GM23338 (cell line): ENCODE measurements around the gene MAP1LC3B2.

Experiments used
- EZH2 ChIP-seq: fragments of 200-600 bp; sonication (generic); IDR thresholded peaks from one replicate; pipeline ENCODE4 v1.8.0; 2017; ENCODE audit warnings: antibody characterized with exemption, mild to moderate bottlenecking, low read depth; ENCODE audit not compliant: unreplicated experiment
- EZH2phosphoT487 ChIP-seq: fragments of 200-600 bp; sonication (generic); IDR thresholded peaks from one replicate; pipeline ENCODE4 v1.8.1; 2018; ENCODE audit warnings: antibody characterized with exemption; ENCODE audit not compliant: unreplicated experiment
- NANOG ChIP-seq: IDR thresholded peaks from 2 replicates; pipeline ENCODE4 v1.6.1; 2016; ENCODE audit warnings: antibody characterized with exemption, borderline replicate concordance
- POLR2AphosphoS5 ChIP-seq: IDR thresholded peaks from 2 replicates; pipeline ENCODE4 v1.6.1; 2016; ENCODE audit warnings: antibody characterized with exemption, low read depth
- TF ChIP-seq, protein P1 (sequence below), 2 experiments: fragments of 200-600 bp in 1 of 2; sonication (generic) in 1 of 2; conservative IDR thresholded peaks; 2 replicates each; pipeline versions ENCODE4 v1.5.1 to v1.6.1; 2016 to 2017; ENCODE audit warnings: antibody characterized with exemption in 2 of 2, low read depth in 2 of 2, mild to moderate bottlenecking in 2 of 2, moderate library complexity in 1 of 2
- TF ChIP-seq, protein P2 (sequence below): fragments of 250-450 bp; sonication (Bioruptor Pico); IDR thresholded peaks from 2 replicates; pipeline ENCODE4 v1.5.0; 2020; ENCODE audit warnings: mild to moderate bottlenecking, moderate library complexity
- TF ChIP-seq, protein P3 (sequence below): IDR thresholded peaks from one replicate; pipeline ENCODE4 v1.6.1; 2018; ENCODE audit warnings: antibody characterized with exemption; ENCODE audit not compliant: unreplicated experiment

DNA sequence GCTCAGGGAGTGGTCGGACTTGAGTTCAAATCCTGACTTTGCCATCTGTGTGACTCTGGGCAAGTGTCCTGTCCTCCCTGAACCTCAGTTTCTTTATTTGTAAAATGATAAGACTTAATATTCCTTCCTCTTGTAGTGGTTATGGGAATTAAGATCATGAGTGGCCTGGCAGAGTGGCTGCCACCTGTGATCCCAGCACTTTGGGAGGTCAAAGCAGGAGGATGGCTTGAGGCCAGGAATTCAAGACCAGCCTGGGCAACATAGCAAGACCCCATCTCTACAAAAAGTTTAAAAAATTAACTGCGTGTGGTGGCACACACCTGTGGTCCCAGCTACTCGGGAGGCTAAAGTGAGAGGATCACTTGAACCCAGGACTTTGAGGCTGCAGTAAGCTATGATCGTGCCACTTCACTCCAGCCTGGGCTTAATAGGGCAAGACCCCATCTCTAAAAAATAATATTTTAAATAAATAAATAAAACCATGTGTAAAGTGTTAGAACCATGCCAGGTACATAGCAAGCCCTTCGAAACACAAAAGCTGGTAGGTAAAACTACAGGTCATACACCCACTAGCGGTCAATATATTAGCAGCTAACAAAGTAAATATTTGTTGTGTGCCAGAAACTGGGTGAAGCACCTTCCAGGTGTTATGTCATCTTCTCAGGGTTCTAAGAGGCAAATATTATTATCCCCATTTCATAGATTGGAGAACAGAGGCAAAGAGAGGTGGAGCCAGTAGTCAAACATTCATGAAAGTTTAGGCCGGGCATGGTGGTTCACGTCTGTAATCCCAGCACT, 17.4 kb upstream of the MAP1LC3B2 start:
- TF ChIP-seq POLR2AphosphoS5: no peak
- TF ChIP-seq, protein P1, sequence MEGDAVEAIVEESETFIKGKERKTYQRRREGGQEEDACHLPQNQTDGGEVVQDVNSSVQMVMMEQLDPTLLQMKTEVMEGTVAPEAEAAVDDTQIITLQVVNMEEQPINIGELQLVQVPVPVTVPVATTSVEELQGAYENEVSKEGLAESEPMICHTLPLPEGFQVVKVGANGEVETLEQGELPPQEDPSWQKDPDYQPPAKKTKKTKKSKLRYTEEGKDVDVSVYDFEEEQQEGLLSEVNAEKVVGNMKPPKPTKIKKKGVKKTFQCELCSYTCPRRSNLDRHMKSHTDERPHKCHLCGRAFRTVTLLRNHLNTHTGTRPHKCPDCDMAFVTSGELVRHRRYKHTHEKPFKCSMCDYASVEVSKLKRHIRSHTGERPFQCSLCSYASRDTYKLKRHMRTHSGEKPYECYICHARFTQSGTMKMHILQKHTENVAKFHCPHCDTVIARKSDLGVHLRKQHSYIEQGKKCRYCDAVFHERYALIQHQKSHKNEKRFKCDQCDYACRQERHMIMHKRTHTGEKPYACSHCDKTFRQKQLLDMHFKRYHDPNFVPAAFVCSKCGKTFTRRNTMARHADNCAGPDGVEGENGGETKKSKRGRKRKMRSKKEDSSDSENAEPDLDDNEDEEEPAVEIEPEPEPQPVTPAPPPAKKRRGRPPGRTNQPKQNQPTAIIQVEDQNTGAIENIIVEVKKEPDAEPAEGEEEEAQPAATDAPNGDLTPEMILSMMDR (conservative IDR thresholded peaks at IDR 0.05; ENCODE audit: low read depth in 2 of 2): no peak
- TF ChIP-seq, protein P2, sequence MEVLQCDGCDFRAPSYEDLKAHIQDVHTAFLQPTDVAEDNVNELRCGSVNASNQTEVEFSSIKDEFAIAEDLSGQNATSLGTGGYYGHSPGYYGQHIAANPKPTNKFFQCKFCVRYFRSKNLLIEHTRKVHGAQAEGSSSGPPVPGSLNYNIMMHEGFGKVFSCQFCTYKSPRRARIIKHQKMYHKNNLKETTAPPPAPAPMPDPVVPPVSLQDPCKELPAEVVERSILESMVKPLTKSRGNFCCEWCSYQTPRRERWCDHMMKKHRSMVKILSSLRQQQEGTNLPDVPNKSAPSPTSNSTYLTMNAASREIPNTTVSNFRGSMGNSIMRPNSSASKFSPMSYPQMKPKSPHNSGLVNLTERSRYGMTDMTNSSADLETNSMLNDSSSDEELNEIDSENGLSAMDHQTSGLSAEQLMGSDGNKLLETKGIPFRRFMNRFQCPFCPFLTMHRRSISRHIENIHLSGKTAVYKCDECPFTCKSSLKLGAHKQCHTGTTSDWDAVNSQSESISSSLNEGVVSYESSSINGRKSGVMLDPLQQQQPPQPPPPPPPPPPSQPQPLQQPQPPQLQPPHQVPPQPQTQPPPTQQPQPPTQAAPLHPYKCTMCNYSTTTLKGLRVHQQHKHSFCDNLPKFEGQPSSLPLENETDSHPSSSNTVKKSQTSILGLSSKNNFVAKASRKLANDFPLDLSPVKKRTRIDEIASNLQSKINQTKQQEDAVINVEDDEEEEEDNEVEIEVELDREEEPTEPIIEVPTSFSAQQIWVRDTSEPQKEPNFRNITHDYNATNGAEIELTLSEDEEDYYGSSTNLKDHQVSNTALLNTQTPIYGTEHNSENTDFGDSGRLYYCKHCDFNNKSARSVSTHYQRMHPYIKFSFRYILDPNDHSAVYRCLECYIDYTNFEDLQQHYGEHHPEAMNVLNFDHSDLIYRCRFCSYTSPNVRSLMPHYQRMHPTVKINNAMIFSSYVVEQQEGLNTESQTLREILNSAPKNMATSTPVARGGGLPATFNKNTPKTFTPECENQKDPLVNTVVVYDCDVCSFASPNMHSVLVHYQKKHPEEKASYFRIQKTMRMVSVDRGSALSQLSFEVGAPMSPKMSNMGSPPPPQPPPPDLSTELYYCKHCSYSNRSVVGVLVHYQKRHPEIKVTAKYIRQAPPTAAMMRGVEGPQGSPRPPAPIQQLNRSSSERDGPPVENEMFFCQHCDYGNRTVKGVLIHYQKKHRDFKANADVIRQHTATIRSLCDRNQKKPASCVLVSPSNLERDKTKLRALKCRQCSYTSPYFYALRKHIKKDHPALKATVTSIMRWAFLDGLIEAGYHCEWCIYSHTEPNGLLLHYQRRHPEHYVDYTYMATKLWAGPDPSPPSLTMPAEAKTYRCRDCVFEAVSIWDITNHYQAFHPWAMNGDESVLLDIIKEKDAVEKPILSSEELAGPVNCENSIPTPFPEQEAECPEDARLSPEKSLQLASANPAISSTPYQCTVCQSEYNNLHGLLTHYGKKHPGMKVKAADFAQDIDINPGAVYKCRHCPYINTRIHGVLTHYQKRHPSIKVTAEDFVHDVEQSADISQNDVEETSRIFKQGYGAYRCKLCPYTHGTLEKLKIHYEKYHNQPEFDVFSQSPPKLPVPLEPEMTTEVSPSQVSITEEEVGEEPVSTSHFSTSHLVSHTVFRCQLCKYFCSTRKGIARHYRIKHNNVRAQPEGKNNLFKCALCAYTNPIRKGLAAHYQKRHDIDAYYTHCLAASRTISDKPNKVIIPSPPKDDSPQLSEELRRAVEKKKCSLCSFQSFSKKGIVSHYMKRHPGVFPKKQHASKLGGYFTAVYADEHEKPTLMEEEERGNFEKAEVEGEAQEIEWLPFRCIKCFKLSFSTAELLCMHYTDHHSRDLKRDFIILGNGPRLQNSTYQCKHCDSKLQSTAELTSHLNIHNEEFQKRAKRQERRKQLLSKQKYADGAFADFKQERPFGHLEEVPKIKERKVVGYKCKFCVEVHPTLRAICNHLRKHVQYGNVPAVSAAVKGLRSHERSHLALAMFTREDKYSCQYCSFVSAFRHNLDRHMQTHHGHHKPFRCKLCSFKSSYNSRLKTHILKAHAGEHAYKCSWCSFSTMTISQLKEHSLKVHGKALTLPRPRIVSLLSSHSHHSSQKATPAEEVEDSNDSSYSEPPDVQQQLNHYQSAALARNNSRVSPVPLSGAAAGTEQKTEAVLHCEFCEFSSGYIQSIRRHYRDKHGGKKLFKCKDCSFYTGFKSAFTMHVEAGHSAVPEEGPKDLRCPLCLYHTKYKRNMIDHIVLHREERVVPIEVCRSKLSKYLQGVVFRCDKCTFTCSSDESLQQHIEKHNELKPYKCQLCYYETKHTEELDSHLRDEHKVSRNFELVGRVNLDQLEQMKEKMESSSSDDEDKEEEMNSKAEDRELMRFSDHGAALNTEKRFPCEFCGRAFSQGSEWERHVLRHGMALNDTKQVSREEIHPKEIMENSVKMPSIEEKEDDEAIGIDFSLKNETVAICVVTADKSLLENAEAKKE (CRISPR knock-in tag): no peak
- TF ChIP-seq EZH2phosphoT487: no peak
- no peak for TF ChIP-seq EZH2
- TF ChIP-seq, protein P3, sequence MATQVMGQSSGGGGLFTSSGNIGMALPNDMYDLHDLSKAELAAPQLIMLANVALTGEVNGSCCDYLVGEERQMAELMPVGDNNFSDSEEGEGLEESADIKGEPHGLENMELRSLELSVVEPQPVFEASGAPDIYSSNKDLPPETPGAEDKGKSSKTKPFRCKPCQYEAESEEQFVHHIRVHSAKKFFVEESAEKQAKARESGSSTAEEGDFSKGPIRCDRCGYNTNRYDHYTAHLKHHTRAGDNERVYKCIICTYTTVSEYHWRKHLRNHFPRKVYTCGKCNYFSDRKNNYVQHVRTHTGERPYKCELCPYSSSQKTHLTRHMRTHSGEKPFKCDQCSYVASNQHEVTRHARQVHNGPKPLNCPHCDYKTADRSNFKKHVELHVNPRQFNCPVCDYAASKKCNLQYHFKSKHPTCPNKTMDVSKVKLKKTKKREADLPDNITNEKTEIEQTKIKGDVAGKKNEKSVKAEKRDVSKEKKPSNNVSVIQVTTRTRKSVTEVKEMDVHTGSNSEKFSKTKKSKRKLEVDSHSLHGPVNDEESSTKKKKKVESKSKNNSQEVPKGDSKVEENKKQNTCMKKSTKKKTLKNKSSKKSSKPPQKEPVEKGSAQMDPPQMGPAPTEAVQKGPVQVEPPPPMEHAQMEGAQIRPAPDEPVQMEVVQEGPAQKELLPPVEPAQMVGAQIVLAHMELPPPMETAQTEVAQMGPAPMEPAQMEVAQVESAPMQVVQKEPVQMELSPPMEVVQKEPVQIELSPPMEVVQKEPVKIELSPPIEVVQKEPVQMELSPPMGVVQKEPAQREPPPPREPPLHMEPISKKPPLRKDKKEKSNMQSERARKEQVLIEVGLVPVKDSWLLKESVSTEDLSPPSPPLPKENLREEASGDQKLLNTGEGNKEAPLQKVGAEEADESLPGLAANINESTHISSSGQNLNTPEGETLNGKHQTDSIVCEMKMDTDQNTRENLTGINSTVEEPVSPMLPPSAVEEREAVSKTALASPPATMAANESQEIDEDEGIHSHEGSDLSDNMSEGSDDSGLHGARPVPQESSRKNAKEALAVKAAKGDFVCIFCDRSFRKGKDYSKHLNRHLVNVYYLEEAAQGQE: no peak
- no peak for TF ChIP-seq NANOG
